Neural progenitor cell (in vitro differentiated cells): ENCODE results near the gene SMPX. TPM values are rescaled to one million over a fixed set of nuclear protein-coding genes. Genes with fewer than 3 reads are reported as not detected.

Experiments
- DNase-seq: peaks from one replicate; pipeline ENCODE4 v3.0.0-alpha.2; 2016; ENCODE audit warnings: low spot score
- H2AFZ ChIP-seq: fragments of 200-600 bp; sonication (generic); replicated peaks from 2 replicates; pipeline ENCODE4 v1.6.1; 2016; ENCODE audit warnings: antibody characterized with exemption
- H3F3A ChIP-seq: fragments of 200-600 bp; sonication (generic); 2 replicates; pipeline ENCODE4 v1.6.1; 2016; ENCODE audit warnings: antibody characterized with exemption, low read depth
- H3K27ac ChIP-seq: fragments of 200-600 bp; sonication (generic); 2 replicates; pipeline ENCODE4 v1.5.1; 2016; ENCODE audit warnings: mild to moderate bottlenecking
- H3K27me3 ChIP-seq: fragments of 200-600 bp; sonication (generic); 2 replicates; pipeline ENCODE4 v1.6.1; 2016; ENCODE audit warnings: mild to moderate bottlenecking, moderate library complexity
- H3K36me3 ChIP-seq: fragments of 200-600 bp; sonication (generic); 2 replicates; pipeline ENCODE4 v1.5.1; 2016
- H3K4me1 ChIP-seq: fragments of 200-600 bp; sonication (generic); 2 replicates; pipeline ENCODE4 v1.6.1; 2016; ENCODE audit warnings: mixed run types
- H3K4me2 ChIP-seq: fragments of 200-600 bp; sonication (generic); 2 replicates; pipeline ENCODE4 v1.6.1; 2016
- H3K4me3 ChIP-seq: fragments of 200-600 bp; sonication (generic); 2 replicates; pipeline ENCODE4 v1.5.1; 2016
- H3K79me2 ChIP-seq: fragments of 200-600 bp; sonication (generic); 2 replicates; pipeline ENCODE4 v1.6.1; 2016; ENCODE audit warnings: low read depth
- H3K9ac ChIP-seq: fragments of 200-600 bp; sonication (generic); 2 replicates; pipeline ENCODE4 v1.6.1; 2016
- H3K9me3 ChIP-seq: fragments of 200-600 bp; sonication (generic); 2 replicates; pipeline ENCODE4 v1.5.1; 2016; ENCODE audit warnings: low read depth
- H4K20me1 ChIP-seq: fragments of 200-600 bp; sonication (generic); 2 replicates; pipeline ENCODE4 v1.6.1; 2016; ENCODE audit warnings: low read depth
- H3K27ac Mint-ChIP-seq: 3 replicates; pipeline ENCODE4 v1.8.0; 2021; ENCODE audit warnings: mixed read lengths
- H3K27me3 Mint-ChIP-seq: 2 replicates; pipeline ENCODE4 v1.8.0; 2022; ENCODE audit warnings: low read depth, mild to moderate bottlenecking, inconsistent platforms, moderate library complexity, mixed read lengths; ENCODE audit not compliant: insufficient read depth
- H3K36me3 Mint-ChIP-seq: 3 replicates; pipeline ENCODE4 v1.8.0; 2021; ENCODE audit warnings: mixed read lengths
- H3K4me1 Mint-ChIP-seq: 3 replicates; pipeline ENCODE4 v1.8.0; 2021; ENCODE audit warnings: mixed read lengths
- H3K4me3 Mint-ChIP-seq: 3 replicates; pipeline ENCODE4 v1.8.0; 2021; ENCODE audit warnings: mild to moderate bottlenecking, moderate library complexity, mixed read lengths
- H3K9me3 Mint-ChIP-seq: 3 replicates; pipeline ENCODE4 v1.8.0; 2020; ENCODE audit warnings: mixed read lengths
- EZH2 ChIP-seq: fragments of 200-600 bp; sonication (generic); IDR thresholded peaks from 2 replicates; pipeline ENCODE4 v1.6.1; 2017; ENCODE audit warnings: antibody characterized with exemption, mild to moderate bottlenecking, moderate library complexity
- EZH2phosphoT487 ChIP-seq: fragments of 200-600 bp; sonication (generic); IDR thresholded peaks from 2 replicates; pipeline ENCODE4 v1.6.1; 2017; ENCODE audit warnings: antibody characterized with exemption
- total RNA-seq: library from RNA; depleted of rRNA; stranded (reverse); fragments of >200 nt; gene quantifications from 2 replicates; pipeline ENCODE4 v1.2.3, GENCODE V29; 2015; ENCODE audit warnings: low replicate concordance
- TF ChIP-seq, protein P1 (sequence below): fragments of 200-600 bp; sonication (generic); IDR thresholded peaks from 2 replicates; pipeline ENCODE4 v1.5.1; 2017; ENCODE audit warnings: antibody characterized with exemption, mild to moderate bottlenecking

The SMPX gene
- not detected in 2 replicates for total RNA-seq

GRCh38 chrX:21757960-21758359, at the start of gene SMPX:
Gene SMPX (minus strand): TSS chrX:21758116. CDS start chrX:21754290, 3,826 bp downstream.
- Histone ChIP-seq H3K4me2 (no peak within 1 kb of the TSS), H3K36me3 (no peaks in the 10 kb centered on the region), H3K27me3 (no peaks in the 10 kb centered on the region), H4K20me1 (no peaks in the 10 kb centered on the region), H3K27ac (no peak within 1 kb of the TSS), H3K79me2 (no peaks in the 10 kb centered on the region), H3F3A (no peaks in the 10 kb centered on the region), H3K9ac (no peak within 1 kb of the TSS), H3K4me3 (no peak within 1 kb of the TSS), H3K4me1 (no peaks in the 10 kb centered on the region), H2AFZ (no peak within 1 kb of the TSS), H3K9me3 (no peaks in the 10 kb centered on the region)
- TF ChIP-seq, protein P1, sequence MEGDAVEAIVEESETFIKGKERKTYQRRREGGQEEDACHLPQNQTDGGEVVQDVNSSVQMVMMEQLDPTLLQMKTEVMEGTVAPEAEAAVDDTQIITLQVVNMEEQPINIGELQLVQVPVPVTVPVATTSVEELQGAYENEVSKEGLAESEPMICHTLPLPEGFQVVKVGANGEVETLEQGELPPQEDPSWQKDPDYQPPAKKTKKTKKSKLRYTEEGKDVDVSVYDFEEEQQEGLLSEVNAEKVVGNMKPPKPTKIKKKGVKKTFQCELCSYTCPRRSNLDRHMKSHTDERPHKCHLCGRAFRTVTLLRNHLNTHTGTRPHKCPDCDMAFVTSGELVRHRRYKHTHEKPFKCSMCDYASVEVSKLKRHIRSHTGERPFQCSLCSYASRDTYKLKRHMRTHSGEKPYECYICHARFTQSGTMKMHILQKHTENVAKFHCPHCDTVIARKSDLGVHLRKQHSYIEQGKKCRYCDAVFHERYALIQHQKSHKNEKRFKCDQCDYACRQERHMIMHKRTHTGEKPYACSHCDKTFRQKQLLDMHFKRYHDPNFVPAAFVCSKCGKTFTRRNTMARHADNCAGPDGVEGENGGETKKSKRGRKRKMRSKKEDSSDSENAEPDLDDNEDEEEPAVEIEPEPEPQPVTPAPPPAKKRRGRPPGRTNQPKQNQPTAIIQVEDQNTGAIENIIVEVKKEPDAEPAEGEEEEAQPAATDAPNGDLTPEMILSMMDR, result no peak
- TF ChIP-seq EZH2phosphoT487 (no peak), EZH2 (no peak)
- Mint-ChIP-seq H3K4me3 (no peak within 1 kb of the TSS), H3K27me3 (peaks cover 6% of the 10 kb centered on the region), H3K4me1 (peaks cover 24% of the 10 kb centered on the region), H3K9me3 (no peaks in the 10 kb centered on the region), H3K27ac (no peak within 1 kb of the TSS), H3K36me3 (peaks cover 2% of the 10 kb centered on the region)
- DNase-seq, result no peak

- Mint-ChIP-seq H3K27me3 (peaks cover 3% of the 10 kb centered on the region), H3K27ac (no peak overlapping the region), H3K36me3 (no peaks in the 10 kb centered on the region), H3K4me1 (no peaks in the 10 kb centered on the region), H3K9me3 (peaks cover 2% of the 10 kb centered on the region), H3K4me3 (no peak overlapping the region)
- Histone ChIP-seq H3K36me3 (no peaks in the 10 kb centered on the region), H3K79me2 (no peaks in the 10 kb centered on the region), H3K27ac (no peak overlapping the region), H3K9ac (no peak overlapping the region), H3K9me3 (no peaks in the 10 kb centered on the region), H3K4me2 (no peak overlapping the region), H3F3A (no peaks in the 10 kb centered on the region), H2AFZ (no peak overlapping the region), H3K27me3 (no peaks in the 10 kb centered on the region), H4K20me1 (no peaks in the 10 kb centered on the region), H3K4me3 (no peak overlapping the region), H3K4me1 (no peaks in the 10 kb centered on the region)
- DNase-seq, result no peak
- TF ChIP-seq EZH2 (no peak), EZH2phosphoT487 (no peak)
- TF ChIP-seq, protein P1, result no peak
Measured at GRCh38 chrX:21806691-21807090, 48.8 kb upstream of the SMPX start.

- H3K36me3 Mint-ChIP-seq, result no peaks in the 10 kb centered on the region
- Histone ChIP-seq H3K4me3 (no peak overlapping the region), H3K9me3 (no peaks in the 10 kb centered on the region), H3K27ac (no peak overlapping the region), H3K4me2 (no peak overlapping the region), H3K27me3 (no peaks in the 10 kb centered on the region), H3F3A (no peaks in the 10 kb centered on the region), H4K20me1 (no peaks in the 10 kb centered on the region), H3K9ac (no peak overlapping the region), H3K36me3 (no peaks in the 10 kb centered on the region), H3K4me1 (no peaks in the 10 kb centered on the region), H3K79me2 (no peaks in the 10 kb centered on the region), H2AFZ (no peak overlapping the region)
- H3K4me3 Mint-ChIP-seq, result no peak overlapping the region
- no peak overlapping the region for H3K27ac Mint-ChIP-seq
- H3K9me3 Mint-ChIP-seq, result peaks cover 2% of the 10 kb centered on the region
- peaks cover 3% of the 10 kb centered on the region for H3K27me3 Mint-ChIP-seq
- peaks cover 8% of the 10 kb centered on the region for H3K4me1 Mint-ChIP-seq
- DNase-seq, result no peak
- no peak for TF ChIP-seq EZH2
- no peak for TF ChIP-seq EZH2phosphoT487
- TF ChIP-seq, protein P1, result no peak
Measured at GRCh38 chrX:21802839-21803238, 44.9 kb upstream of the SMPX start.
